ENCODE measurements around the gene WNK4. TPM values are rescaled to one million over a fixed set of nuclear protein-coding genes. Genes with fewer than 3 reads are reported as not detected.

Gene WNK4
- total RNA-seq, 1 donor from 2014 or later = 1.2 TPM

GRCh38 chr17:42783062-42783790 lies 2.8 kb downstream of the WNK4 start:
- TF ChIP-seq POLR2AphosphoS5 (IDR thresholded peaks at IDR 0.05; ENCODE audit: insufficient read depth in 1 of 2, low read depth in 1 of 2) = no peak
- Histone ChIP-seq H3K36me3 (peaks cover 0 to 8% of the 10 kb centered on the region in 2 donors), H3K27me3 (peaks cover 4% of the 10 kb centered on the region), H3K4me1 (peaks cover 19% of the 10 kb centered on the region), H3K4me3 (no peak overlapping the region), H3K9me3 (no peaks in the 10 kb centered on the region), H3K27ac (no peak overlapping the region)
- intact Hi-C loops (cut with DNase I) = no loop called here
- no peak for DNase-seq (ENCODE audit: extremely low spot score in 2 of 2)

GRCh38 chr17:42783791-42784138 lies 3.4 kb downstream of the WNK4 start:
- Histone ChIP-seq H3K27ac (no peak overlapping the region), H3K4me1 (peaks cover 19% of the 10 kb centered on the region), H3K27me3 (peaks cover 4% of the 10 kb centered on the region), H3K36me3 (peaks cover 0 to 5% of the 10 kb centered on the region in 2 donors), H3K4me3 (no peak overlapping the region), H3K9me3 (no peaks in the 10 kb centered on the region)
- DNase-seq (ENCODE audit: extremely low spot score in 2 of 2) = no peak
- intact Hi-C loops (cut with DNase I) = no loop called here
- TF ChIP-seq POLR2A (IDR thresholded peaks at IDR 0.05) (no peak), POLR2AphosphoS5 (IDR thresholded peaks at IDR 0.05; ENCODE audit: insufficient read depth in 1 of 2, low read depth in 1 of 2) (no peak), CTCF (IDR thresholded peaks at IDR 0.05) (no peak)

- Histone ChIP-seq H3K36me3 (no peaks in the 10 kb centered on the region), H3K4me3 (no peak overlapping the region), H3K4me1 (peaks cover 19% of the 10 kb centered on the region), H3K9me3 (no peaks in the 10 kb centered on the region), H3K27ac (no peak overlapping the region), H3K27me3 (peaks cover 4% of the 10 kb centered on the region)
- DNase-seq (ENCODE audit: extremely low spot score in 2 of 2) = no peak
- intact Hi-C loops (cut with DNase I) = no loop called here
- TF ChIP-seq POLR2AphosphoS5 (IDR thresholded peaks at IDR 0.05; ENCODE audit: insufficient read depth in 1 of 2, low read depth in 1 of 2) (no peak), POLR2A (IDR thresholded peaks at IDR 0.05) (no peak), CTCF (IDR thresholded peaks at IDR 0.05) (no peak)
Observed at GRCh38 chr17:42784409-42784808, 4.0 kb downstream of the WNK4 start.

- Histone ChIP-seq H3K27ac (no peak overlapping the region), H3K4me1 (peaks cover 17% of the 10 kb centered on the region), H3K36me3 (no peaks in the 10 kb centered on the region), H3K27me3 (peaks cover 4% of the 10 kb centered on the region), H3K9me3 (no peaks in the 10 kb centered on the region), H3K4me3 (no peak overlapping the region)
- no peak for DNase-seq (ENCODE audit: extremely low spot score in 2 of 2)
- intact Hi-C loops (cut with DNase I) = no loop called here
- no peak for TF ChIP-seq CTCF (IDR thresholded peaks at IDR 0.05)
- TF ChIP-seq POLR2A (IDR thresholded peaks at IDR 0.05) = no peak
- TF ChIP-seq POLR2AphosphoS5 (IDR thresholded peaks at IDR 0.05; ENCODE audit: insufficient read depth in 1 of 2, low read depth in 1 of 2) = no peak
Observed at GRCh38 chr17:42784811-42785592, 4.6 kb downstream of the WNK4 start.

- H3K4me3 ChIP-seq = no peak overlapping the region
- H3K36me3 ChIP-seq = no peaks in the 10 kb centered on the region
- TF ChIP-seq POLR2A (IDR thresholded peaks at IDR 0.05) (no peak), POLR2AphosphoS5 (IDR thresholded peaks at IDR 0.05; ENCODE audit: insufficient read depth in 1 of 2, low read depth in 1 of 2) (no peak), CTCF (IDR thresholded peaks at IDR 0.05) (no peak)
- no peaks in the 10 kb centered on the region for H3K9me3 ChIP-seq
- intact Hi-C loops (cut with DNase I) = no loop called here
- H3K4me1 ChIP-seq = peaks cover under 1% of the 10 kb centered on the region
- H3K27ac ChIP-seq = no peak overlapping the region
- H3K27me3 ChIP-seq = peaks cover 4% of the 10 kb centered on the region
- DNase-seq (ENCODE audit: extremely low spot score in 2 of 2) = no peak
Observed at GRCh38 chr17:42787266-42787665, 6.9 kb downstream of the WNK4 start.
